ENCODE results near the gene ADAMTS12. TPM values are rescaled to one million over a fixed set of nuclear protein-coding genes. Genes with fewer than 3 reads are reported as not detected.

Gene ADAMTS12, protein sequence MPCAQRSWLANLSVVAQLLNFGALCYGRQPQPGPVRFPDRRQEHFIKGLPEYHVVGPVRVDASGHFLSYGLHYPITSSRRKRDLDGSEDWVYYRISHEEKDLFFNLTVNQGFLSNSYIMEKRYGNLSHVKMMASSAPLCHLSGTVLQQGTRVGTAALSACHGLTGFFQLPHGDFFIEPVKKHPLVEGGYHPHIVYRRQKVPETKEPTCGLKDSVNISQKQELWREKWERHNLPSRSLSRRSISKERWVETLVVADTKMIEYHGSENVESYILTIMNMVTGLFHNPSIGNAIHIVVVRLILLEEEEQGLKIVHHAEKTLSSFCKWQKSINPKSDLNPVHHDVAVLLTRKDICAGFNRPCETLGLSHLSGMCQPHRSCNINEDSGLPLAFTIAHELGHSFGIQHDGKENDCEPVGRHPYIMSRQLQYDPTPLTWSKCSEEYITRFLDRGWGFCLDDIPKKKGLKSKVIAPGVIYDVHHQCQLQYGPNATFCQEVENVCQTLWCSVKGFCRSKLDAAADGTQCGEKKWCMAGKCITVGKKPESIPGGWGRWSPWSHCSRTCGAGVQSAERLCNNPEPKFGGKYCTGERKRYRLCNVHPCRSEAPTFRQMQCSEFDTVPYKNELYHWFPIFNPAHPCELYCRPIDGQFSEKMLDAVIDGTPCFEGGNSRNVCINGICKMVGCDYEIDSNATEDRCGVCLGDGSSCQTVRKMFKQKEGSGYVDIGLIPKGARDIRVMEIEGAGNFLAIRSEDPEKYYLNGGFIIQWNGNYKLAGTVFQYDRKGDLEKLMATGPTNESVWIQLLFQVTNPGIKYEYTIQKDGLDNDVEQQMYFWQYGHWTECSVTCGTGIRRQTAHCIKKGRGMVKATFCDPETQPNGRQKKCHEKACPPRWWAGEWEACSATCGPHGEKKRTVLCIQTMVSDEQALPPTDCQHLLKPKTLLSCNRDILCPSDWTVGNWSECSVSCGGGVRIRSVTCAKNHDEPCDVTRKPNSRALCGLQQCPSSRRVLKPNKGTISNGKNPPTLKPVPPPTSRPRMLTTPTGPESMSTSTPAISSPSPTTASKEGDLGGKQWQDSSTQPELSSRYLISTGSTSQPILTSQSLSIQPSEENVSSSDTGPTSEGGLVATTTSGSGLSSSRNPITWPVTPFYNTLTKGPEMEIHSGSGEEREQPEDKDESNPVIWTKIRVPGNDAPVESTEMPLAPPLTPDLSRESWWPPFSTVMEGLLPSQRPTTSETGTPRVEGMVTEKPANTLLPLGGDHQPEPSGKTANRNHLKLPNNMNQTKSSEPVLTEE (N-terminal part only)
- polyA plus RNA-seq: 0.31 to 0.92 TPM (median 0.49 TPM) in 3 replicates
- polyA plus RNA-seq (2011; ENCODE audit: low read depth): not detected
- 0.29 and 0.35 TPM in 2 replicates for polyA plus RNA-seq (2011; cell fraction: cytosol; rRNA removed)
- 0.47 and 1.3 TPM in 2 replicates for polyA plus RNA-seq (2011; cell fraction: nucleus; rRNA removed)
- 0.93 TPM in 1 of 2 replicates, not detected in the other for polyA plus RNA-seq (2012; ENCODE audit: low replicate concordance)
- polyA minus RNA-seq: 0.54 to 1.7 TPM (median 0.79 TPM) in 3 replicates
- 0.58 TPM for polyA minus RNA-seq (2011; cell fraction: cytosol; rRNA and poly(A)+ RNA removed)
- polyA minus RNA-seq (2011; cell fraction: nucleus; rRNA and poly(A)+ RNA removed): 1.9 and 2.0 TPM in 2 replicates

DNA sequence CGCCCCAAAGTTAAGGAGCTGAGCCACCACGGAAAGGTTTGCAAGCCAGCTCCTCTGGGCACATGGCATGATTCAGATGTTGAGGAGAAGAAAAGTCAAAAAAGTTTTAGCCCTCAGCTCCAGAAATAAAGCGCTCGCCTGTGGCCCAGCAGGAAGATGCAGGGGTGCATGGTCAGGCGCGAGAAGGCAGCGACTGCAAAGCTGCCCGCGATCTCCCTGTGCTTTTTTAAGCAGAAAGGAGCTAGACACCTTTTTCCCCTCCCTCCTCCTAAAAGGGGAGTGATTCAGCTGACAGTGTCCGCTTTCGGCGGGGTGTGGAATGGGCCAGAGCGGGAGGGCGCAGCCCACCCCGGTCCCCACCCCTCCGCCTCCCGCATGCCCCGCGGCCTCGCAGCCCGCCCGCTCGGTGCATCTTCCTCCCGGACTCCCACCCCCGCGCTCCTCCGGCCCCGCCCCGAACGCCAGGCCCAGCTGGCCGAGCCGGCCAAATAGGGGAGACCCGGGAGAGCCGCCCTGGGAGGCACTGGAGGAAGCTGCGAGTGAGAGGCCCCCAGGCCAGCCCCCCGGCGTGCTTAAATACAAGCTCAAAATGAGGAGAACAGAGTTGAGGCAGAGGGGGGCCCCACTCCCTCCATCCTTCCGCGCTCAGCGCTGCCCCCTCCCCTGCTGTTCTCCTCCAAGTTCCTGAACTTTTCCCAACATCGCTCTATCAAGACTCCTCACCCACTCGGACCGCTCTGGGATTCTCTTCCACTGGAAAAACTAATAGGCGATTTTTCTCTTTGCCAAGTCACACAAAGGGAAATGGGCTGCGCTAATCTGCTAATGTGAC is at the start of gene ADAMTS12:
Gene ADAMTS12 (minus strand): TSS at position 203 of the 832 bp plus-strand sequence. CDS start 134 bp downstream, at position 69.
- H3K27me3 ChIP-seq (ENCODE audit: control insufficient read depth, extremely low read depth, insufficient read depth, low read length): peaks cover 30% of the 10 kb centered on the region
- H3K4me1 ChIP-seq (ENCODE audit: control insufficient read depth, extremely low read depth, insufficient read depth, low read length): peaks cover 2% of the 10 kb centered on the region
- H2AFZ ChIP-seq (ENCODE audit: control insufficient read depth, low read length): peak within 1 kb of the TSS; percentile 27
- no peak within 1 kb of the TSS for H3K27ac ChIP-seq (ENCODE audit: control insufficient read depth, insufficient read depth, low read length)
- H3K36me3 ChIP-seq (ENCODE audit: control insufficient read depth in 2 of 2, extremely low read depth in 1 of 2, insufficient read depth in 2 of 2, low read length in 2 of 2): no peaks in the 10 kb centered on the region
- H4K20me1 ChIP-seq (ENCODE audit: control insufficient read depth, extremely low read depth, insufficient read depth, low read length): no peaks in the 10 kb centered on the region
- no peak within 1 kb of the TSS for H3K9ac ChIP-seq (ENCODE audit: control insufficient read depth, extremely low read depth, insufficient read depth, low read length)
- H3K79me2 ChIP-seq (ENCODE audit: control insufficient read depth, insufficient read depth, low read length): no peaks in the 10 kb centered on the region
- DNase-seq (ENCODE audit: low read depth, low spot score) (no peak), FAIRE-seq (no peak)
- H3K4me3 ChIP-seq (ENCODE audit: control insufficient read depth in 2 of 3, extremely low read depth in 1 of 3, insufficient read depth in 2 of 3, low read depth in 1 of 3, low read length in 3 of 3): peak within 1 kb of the TSS in 2 of 3 experiments; percentile 27 to 36
- dilution Hi-C loops (cut with MboI; ENCODE audit: extremely low pct_ligation_motif_present, low sequenced_read_pairs): no loop called here
- H3K9me1 ChIP-seq (ENCODE audit: control insufficient read depth, extremely low read depth, insufficient read depth, low read length): no peaks in the 10 kb centered on the region
- H3K9me3 ChIP-seq (ENCODE audit: control insufficient read depth, low read depth, low read length): no peaks in the 10 kb centered on the region
- H3K4me2 ChIP-seq (ENCODE audit: control insufficient read depth, extremely low read depth, insufficient read depth, low read depth, low read length): peak within 1 kb of the TSS; percentile 61
- TF ChIP-seq, protein P1, sequence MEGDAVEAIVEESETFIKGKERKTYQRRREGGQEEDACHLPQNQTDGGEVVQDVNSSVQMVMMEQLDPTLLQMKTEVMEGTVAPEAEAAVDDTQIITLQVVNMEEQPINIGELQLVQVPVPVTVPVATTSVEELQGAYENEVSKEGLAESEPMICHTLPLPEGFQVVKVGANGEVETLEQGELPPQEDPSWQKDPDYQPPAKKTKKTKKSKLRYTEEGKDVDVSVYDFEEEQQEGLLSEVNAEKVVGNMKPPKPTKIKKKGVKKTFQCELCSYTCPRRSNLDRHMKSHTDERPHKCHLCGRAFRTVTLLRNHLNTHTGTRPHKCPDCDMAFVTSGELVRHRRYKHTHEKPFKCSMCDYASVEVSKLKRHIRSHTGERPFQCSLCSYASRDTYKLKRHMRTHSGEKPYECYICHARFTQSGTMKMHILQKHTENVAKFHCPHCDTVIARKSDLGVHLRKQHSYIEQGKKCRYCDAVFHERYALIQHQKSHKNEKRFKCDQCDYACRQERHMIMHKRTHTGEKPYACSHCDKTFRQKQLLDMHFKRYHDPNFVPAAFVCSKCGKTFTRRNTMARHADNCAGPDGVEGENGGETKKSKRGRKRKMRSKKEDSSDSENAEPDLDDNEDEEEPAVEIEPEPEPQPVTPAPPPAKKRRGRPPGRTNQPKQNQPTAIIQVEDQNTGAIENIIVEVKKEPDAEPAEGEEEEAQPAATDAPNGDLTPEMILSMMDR (optimal IDR thresholded peaks at IDR 0.05 in 1 of 3, IDR thresholded peaks at IDR 0.05 in 1 of 3, conservative IDR thresholded peaks at IDR 0.05 in 1 of 3; ENCODE audit: extremely low read depth in 1 of 3, insufficient read depth in 2 of 3, low read length in 3 of 3): no peak
- no peak for TF ChIP-seq EZH2 (IDR thresholded peaks at IDR 0.05; ENCODE audit: low read length)
